Measurements from ENCODE around the gene UBR3.
A peak's percentile ranks its signal among the peaks of the same experiment; 100 is the strongest.
"Not testable (repeated sequence)": the region's sequence is repeated elsewhere in the genome, so short reads cannot be mapped to it uniquely, and the experiment has no call there.

UBR3 gene

DNA sequence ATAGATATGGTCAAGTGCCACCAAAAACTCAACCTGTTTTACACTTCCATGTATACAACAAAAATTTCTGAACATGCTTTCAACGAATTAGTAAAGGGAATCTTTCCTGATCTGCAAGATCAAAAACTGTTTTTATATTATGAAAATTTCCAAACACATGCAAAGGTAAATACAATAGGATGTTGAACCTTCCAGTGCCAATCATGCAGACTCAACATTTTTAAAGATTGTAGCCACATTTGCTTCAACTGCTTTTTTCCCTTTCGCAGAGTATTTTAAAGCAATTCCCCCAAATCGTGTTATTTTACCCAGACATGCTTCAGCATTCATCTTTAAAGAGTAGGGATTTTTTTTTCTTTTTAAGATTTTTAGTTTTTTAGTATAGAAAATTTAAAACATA is 40.3 kb downstream of the UBR3 start:
- DNase-seq (ENCODE audit: low read depth) = no peak

DNA sequence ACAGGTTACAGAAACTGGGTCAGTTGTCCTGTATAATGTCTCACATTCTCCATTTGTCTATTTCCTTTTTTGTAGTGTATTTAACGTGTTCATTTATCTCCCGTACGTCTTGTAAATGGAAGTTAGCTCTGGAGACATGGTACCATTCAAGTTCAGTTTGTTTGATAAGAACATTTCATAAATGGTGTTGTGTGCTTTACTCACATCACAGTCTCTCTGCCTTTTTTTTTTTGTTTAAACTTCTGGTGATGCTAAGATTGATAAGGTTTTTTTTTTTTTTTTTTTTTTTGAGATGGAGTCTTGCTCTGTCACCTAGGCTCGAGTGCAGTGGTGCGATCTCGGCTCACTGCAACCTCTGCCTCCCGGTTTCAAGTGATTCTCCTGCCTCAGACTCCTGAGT is 41.7 kb downstream of the UBR3 start:
- DNase-seq (ENCODE audit: low read depth) = no peak

DNA sequence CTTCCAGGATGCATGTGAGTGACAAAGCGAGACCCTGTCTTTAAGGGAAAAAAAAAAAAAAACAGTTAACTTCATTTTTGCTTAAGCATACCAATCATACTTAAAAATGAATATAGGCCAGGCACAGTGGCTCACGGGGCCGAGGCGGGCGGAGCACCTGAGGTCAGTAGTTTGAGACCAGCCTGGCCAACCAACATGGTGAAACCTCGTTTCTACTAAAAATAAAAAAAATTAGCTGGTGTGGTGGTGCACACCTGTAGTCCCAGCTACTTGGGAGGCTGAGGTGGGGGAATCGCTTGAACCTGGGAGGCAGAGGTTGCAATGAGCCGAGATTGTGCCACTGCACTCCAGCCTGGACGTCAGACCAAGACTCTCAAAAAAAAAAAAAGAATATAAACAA is 44.1 kb downstream of the UBR3 start:
- DNase-seq (ENCODE audit: low read depth) = not testable (repeated sequence)

DNA sequence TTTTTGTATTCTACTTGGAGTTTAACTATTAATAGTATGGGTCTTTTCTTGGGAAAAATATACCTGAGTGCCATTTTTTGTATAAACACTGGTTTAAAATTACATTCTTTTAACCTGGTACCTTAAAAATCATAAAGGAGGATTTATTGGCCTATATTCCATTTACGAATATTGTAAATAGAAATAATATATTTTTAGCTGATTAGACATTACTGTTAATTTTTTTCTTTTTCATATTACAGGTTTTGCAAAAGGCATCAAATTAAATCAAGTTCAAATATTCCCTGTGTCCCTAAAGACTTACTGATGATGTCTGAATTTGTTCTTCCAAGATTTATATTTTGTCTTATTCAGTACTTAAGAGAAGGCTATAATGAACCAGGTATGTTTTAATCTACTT is 44.7 kb downstream of the UBR3 start:
- DNase-seq (ENCODE audit: low read depth) = no peak

DNA sequence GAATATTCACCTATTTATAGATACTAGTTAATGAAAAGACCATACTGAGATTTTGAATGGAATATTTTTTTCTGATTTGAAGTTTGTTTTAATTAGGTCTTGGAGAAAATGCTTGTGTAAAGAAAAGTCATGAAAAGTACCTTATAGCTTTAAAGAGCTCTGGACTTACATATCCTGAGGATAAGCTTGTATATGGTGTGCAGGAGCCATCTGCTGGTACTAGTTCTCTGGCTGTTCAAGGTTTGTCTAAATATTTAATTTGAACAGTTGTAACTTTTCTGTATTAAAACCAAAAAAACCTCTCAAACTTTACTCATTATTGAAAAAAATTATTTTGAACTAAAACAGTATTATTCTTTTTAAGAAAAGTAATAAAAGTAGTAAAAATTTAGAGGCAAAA is 50.1 kb downstream of the UBR3 start:
- no peak for DNase-seq (ENCODE audit: low read depth)

DNA sequence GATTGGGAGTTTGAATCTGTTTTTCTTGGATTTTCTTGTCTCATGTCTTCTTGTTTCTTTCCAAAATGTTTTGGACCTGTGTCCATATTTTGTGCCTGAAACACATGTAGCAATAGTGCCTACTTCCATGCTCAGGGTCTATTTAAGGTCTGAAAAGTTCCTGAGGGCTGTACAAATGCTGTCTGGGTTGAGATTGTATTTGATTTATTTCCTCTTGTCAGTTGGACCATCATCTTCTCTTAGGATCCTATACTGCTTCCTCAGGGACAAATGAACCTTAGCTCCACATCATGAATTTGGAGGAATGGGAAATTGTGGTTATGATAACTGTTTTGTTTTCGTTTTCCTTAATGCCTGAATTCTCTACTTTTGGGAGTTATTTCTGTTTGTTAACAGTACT is 59.9 kb downstream of the UBR3 start:
- no peak for DNase-seq (ENCODE audit: low read depth)

DNA sequence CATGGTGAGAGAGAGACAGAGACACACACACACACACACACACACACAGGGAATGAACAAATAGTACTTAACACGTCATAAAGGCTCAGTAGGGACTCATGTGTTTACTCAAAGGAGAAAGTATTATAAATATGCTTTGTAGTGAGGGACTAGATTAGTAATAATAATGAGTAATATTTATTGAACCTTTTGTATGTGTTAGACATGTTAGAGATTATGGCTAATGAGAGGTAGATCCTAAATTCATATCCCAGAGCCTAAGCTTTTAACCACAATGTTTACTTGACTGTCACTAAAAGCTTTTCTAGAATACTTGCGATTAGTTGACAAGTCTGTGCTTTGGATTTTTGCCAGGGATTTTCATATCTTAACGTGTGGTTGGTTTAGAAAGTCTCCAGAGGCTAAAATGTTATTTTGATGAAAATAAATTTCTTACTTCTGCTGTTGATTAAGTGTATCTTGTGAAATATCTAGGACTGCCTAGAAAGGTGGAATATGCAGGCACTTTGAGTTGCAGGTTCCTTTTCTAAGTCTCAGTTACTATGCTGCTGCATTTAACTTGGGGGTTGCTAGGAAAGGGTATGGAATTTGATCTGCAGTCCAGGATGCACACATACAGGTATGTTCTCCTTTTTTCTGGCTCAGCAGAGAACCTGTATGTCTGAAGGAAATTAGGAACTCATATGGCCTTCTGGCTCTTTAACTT is 64.5 kb downstream of the UBR3 start:
- DNase-seq (ENCODE audit: low read depth) = no peak

DNA sequence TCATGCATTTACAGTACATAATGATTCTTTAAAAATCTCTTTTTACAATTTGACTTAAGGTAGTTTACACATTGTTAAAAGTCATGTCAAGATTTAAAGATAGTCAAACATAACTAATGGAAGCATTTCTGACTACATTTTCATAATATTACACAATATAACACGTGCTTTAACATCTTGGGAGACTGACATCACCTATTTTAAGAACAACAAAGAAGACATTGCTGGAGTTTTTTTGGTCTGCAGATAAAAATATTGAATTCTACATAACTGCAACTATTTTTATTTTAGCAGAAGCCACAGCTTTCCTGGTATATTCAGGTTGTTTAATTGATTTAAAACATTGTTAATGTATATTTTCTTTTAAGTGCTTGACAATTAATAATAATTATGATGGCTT is 65.7 kb downstream of the UBR3 start:
- DNase-seq (ENCODE audit: low read depth) = no peak

DNA sequence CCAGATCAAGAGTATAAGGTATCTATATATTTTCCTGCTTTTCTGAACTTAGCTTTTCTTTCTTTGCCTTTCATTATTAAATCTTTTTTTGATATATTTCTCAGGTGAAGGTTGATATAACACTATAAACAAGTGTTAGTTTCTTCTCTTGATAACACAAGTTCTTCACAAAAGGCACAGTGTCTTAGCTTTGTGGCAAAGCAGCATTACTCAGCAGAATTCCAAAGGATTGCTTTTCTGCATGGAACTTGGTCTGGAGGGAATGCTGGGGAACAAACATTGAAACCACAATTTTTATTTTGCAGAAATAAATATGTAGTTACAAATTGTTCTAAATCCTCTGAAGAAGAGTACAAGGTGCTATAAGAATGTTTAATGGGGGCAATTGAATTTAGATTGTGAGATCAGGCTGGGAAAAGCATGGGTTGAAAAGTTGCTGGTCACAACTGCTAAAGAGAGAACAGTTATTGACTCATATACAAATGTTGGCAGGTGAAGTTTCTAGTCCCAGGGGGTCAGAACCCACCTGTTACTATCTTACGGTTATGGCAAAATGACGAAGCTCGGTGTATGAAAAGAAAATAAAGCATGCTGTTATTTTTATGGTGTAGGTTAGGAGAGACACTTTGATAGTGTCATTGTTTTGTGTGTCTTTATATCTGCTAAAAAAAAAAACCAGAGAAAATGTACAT is 68.2 kb downstream of the UBR3 start:
- DNase-seq (ENCODE audit: low read depth) = no peak

DNA sequence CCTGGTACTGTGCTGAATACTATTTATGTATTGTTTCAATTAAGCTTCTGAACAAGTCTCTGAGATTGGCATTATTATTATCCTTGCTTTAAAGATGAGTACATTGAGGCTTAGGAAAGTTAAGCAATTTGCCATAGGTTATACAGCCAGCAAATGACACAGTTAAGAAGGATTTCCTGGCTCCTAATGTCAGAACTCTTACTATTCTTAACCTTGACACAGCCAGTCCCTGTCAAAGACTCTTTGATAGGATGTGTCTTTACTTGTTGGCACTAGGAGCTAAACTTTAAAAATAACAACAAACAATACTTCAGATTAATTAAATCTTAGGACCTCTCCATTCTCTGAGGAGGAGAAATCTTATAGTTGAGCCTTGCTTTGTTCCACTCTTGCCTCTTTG is 70.6 kb downstream of the UBR3 start:
- no peak for DNase-seq (ENCODE audit: low read depth)

DNA sequence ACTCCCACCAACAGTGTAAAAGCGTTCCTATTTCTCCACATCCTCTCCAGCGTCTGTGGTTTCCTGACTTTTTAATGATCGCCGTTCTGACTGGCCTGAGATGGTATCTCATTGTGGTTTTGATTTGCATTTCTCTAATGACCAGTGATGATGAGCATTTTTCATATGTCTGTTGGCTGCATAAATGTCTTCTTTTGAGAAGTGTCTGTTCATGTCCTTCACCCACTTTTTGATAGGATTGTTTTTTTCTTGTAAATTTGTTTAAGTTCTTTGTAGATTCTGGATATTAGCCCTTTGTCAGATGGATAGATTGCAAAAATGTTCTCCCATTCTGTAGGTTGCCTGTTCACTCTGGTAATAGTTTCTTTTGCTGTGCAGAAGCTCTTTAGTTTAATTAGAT is 72.8 kb downstream of the UBR3 start:
- not testable (repeated sequence) for DNase-seq (ENCODE audit: low read depth)

DNA sequence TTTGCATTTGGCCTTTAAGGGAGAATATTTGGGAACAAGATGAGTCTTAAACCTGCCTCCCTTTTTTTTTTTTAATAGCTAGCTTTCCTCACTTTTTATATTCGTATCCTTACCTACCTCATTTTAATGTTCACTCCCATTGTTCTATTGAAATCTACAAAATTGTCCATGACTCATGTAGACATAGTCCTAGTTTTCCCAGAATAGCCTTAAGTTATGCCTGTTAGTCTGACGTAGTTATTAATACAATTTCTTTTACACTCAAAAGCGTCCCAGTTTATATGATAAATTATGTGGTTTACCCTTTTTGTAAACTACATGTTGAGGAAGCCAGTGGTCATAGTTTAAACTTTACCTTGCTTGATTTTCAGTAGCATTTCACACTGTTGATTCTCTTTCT is 73.4 kb downstream of the UBR3 start:
- DNase-seq (ENCODE audit: low read depth) = no peak

DNA sequence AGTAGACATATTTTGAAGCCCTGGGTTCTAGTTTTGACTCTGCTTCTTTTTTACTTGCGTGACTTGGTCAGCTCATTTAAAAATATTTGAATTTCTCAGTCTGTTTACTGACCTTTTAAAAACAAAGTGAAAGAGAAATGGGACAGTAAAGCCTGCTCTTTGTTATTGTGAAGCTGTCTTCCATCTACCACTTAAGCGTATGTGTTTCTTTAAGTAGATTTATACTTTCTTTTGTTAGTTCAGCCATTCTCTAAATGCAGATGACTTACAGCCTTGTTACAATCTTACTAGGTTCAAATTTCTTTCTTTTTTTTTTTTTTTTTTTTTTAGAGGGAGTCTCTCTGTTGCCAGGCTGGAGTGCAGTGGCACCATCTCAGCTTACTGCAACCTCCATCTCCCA is 79.5 kb downstream of the UBR3 start:
- no peak for DNase-seq (ENCODE audit: low read depth)

DNA sequence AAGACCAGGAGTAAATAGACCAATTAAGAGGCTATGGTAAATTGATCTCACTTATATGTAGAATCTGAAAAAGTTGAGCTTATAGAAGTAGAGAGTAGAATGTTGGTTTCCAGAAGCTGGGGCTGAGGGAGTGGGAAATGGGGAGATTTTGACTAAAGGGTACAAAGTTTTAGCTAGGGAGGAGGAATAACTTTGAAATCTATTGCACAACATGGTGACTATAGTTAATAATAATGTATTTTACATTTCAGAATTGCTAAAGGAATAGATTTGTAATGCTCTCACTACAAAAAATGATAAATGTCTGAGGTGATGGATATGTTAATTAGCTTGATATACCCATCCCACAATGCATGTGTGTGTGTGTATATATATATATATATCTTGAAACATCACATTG is 82.1 kb downstream of the UBR3 start:
- DNase-seq (ENCODE audit: low read depth) = no peak

DNA sequence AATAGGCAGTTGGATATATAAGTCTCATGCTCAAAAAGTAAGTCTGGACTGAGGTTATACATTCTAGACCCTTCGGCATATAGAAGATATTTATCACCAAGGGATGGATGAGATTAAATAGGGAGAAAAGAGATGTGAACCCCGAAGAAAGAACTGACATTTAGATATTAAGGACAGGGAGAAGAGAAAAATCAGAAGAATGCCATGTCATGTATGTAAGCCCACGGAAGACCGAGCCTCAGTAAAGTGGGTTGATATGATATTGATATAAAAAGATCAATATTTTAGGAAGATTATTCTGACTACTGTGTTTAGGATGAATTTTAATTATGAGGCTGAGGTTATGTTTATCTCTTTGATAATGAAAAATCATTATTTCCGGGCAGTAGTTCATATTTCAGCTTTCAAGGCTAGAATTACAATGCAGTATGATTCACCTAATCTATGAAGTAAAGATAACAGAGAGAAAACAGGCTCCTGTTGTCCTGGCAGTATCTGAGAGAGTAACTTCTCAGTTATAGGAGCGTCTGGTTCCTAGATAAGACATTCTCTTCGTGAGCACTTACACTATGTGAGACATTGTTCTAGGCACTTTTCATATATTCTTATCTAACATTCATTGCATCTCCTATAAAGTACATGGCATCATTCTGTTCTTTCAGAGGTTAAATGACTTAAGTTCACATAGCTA is 83.0 kb downstream of the UBR3 start:
- no peak for DNase-seq (ENCODE audit: low read depth)

DNA sequence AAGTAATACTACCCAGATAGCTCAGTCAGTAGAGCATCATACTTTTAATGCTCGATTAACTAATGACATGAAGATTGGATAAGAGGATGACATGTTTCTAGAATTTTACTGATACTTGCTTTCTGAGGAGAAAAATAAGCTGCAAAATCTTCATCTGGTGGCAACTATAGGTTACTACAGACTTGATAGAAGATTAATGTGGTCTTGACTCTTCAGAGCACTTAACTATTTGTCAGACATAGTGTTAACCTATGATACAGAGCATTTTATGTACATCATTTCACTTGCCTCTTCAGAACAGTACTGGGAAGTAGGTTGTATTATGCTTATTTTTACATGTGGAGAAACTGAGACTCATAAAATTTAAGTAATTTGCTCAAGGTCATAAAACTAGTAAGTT is 83.9 kb downstream of the UBR3 start:
- no peak for DNase-seq (ENCODE audit: low read depth)

DNA sequence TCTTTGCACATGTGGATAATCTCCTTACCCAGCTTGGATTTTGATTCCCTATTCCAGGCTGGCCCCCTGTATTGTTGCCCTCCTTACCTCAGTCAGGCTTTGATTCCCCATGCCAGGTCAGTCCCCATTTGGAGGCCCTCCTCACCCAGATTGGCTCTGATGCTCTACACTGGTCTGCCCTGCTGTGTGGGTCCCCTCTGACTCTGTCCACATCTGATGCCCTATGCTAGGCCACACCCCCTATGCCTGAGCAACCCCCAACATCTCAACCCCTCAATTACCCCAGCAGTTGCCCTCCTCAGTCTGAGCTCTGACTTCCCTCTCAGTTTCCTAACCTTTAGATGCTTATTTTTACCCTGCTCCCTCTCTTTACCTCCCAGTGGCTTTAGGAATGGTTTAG is 89.4 kb downstream of the UBR3 start:
- no peak for DNase-seq (ENCODE audit: low read depth)

DNA sequence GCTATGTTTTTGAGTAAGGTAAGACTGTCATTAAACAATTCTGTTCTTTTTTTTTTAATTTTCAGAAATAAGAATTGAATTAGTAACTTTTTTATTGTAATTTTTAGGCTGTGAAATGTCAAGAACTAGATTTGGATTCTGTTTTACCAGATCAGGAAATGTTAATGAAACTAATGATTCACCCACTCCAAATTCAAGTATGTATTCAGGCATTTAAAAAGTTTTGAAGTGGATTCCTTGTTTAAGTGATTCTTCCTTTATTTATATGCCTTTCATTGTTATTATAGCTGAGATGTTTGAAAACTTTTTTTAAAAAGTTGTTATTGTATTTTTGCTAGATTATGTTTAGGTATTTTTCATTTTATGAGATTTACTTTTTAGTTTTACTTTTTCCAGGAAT is 96.7 kb downstream of the UBR3 start:
- DNase-seq (ENCODE audit: low read depth) = no peak

DNA sequence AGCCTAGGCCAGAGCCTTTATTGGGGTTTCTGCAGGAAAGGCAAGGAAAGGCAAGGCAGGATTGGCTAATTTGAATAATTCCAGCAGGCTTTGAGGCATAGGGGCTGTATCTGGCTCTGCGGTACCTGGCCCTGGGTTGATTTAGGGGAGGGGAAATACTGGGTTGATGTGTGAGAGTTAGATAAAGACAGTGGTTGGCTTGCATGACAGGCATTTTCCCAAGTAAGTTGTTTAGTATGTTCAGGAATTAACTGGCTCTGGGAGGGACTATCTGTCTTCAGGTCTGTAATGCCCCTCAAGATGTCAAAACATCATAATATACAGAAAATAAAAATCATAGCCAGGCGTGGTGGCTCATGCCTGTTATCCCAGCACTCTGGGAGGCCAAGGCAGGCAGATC is 98.7 kb downstream of the UBR3 start:
- no peak for DNase-seq (ENCODE audit: low read depth)

DNA sequence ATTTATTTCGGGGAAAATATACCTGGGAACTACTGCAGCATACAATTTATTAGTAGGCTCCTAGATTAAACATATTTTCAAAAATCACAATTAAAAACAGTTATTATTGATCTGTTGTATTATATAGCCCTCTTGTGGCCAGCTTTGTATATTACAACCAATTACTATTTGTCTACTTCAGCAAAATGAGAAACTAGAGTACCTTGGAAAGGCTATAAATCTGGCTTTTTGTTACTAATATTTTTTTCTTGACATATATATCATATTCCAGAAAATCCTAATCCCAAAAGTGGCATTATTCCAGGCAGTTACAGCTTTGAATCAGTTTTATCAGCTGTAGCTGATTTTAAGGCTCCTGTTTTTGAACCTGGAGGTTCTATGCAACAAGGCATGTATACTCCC is 101.2 kb downstream of the UBR3 start:
- peak; percentile 3 for DNase-seq (ENCODE audit: low read depth)

DNA sequence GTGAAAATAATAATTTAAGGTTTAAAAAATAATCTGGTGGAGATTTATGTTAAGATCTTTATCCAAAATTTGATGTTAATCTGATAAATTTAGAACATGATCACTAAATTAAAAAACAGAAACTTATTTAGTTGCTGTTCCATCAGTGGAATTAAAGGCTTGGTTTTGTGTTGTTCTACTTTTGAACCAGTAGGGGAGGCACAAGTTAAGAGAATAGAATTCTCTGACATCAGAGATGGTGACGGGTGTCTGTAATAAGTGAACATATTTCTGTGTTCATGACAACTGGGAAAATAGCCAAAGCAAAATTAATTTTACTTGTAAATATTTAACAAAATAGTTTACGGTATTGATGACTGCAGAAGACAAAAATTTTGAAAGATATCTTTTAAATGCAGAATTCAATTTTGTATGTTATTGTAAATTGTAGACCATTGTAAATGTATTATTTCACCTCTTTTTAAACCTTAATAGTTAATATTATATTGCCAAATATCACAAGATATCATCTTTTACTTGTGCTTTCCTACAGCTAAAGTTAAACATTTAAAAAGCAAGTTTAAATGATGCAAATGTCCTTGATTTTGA is 106.0 kb downstream of the UBR3 start:
- DNase-seq (ENCODE audit: low read depth) = no peak

DNA sequence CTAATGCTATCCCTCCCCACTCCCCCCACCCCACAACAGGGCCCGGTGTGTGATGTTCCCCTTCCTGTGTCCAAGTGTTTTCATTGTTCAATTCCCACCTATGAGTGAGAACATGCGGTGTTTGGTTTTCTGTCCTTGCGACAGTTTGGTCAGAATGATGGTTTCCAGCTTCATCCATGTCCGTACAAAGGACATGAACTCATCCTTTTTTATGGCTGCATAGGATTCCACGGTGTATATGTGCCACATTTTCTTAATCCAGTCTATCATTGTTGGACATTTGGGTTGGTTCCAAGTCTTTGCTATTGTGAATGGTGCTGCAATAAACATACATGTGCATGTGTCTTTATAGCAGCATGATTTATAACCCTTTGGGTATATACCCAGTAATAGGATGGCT is 109.4 kb downstream of the UBR3 start:
- not testable (repeated sequence) for DNase-seq (ENCODE audit: low read depth)

DNA sequence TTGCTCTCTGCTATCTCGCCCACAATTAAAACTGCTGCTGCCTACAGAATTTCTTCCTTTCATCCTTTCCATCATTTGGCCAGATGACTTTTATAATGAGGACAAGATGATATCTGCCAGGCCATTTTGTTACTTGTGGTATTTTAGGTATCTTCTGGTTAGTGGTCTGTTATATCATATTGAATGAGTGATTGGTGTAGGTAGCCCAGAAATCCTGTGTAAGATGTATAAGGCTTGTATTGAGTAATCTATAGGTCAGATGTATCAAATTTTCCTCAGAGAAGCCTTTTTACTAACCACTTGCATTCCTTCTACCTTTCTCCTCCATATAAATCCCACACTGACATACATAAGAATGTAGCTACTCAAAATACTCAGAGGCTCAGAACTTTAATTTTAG is 118.3 kb downstream of the UBR3 start:
- DNase-seq (ENCODE audit: low read depth) = no peak

All from HS-27A (cell line).